ENCODE results near the gene AFAP1L2.
"Not testable (repeated sequence)": the region's sequence is repeated elsewhere in the genome, so short reads cannot be mapped to it uniquely, and the experiment has no call there.

Gene AFAP1L2

GRCh38 chr10:114336823-114337509 lies 67.3 kb downstream of the AFAP1L2 start:
- Histone ChIP-seq H3K4me1 (ENCODE audit: control insufficient read depth, insufficient read depth, low read length) (no peaks in the 10 kb centered on the region), H3K9ac (ENCODE audit: low read length) (no peak overlapping the region), H3K36me3 (ENCODE audit: control insufficient read depth, insufficient read depth, low read length) (no peaks in the 10 kb centered on the region), H3K4me3 (ENCODE audit: low read length) (no peak overlapping the region), H3K9me3 (ENCODE audit: control insufficient read depth, low read length) (no peaks in the 10 kb centered on the region), H3K27me3 (ENCODE audit: control insufficient read depth, insufficient read depth, low read length) (no peaks in the 10 kb centered on the region)

- Histone ChIP-seq H3K27me3 (ENCODE audit: control insufficient read depth, insufficient read depth, low read length) (no peaks in the 10 kb centered on the region), H3K4me3 (ENCODE audit: low read length) (no peak overlapping the region), H3K9ac (ENCODE audit: low read length) (no peak overlapping the region), H3K4me1 (ENCODE audit: control insufficient read depth, insufficient read depth, low read length) (no peaks in the 10 kb centered on the region), H3K9me3 (ENCODE audit: control insufficient read depth, low read length) (no peaks in the 10 kb centered on the region), H3K36me3 (ENCODE audit: control insufficient read depth, insufficient read depth, low read length) (no peaks in the 10 kb centered on the region)
Observed at GRCh38 chr10:114335614-114336013, 68.7 kb downstream of the AFAP1L2 start.

- Histone ChIP-seq H3K4me1 (ENCODE audit: control insufficient read depth, insufficient read depth, low read length) (no peaks in the 10 kb centered on the region), H3K9ac (ENCODE audit: low read length) (no peak overlapping the region), H3K27me3 (ENCODE audit: control insufficient read depth, insufficient read depth, low read length) (no peaks in the 10 kb centered on the region), H3K36me3 (ENCODE audit: control insufficient read depth, insufficient read depth, low read length) (no peaks in the 10 kb centered on the region), H3K9me3 (ENCODE audit: control insufficient read depth, low read length) (no peaks in the 10 kb centered on the region), H3K4me3 (ENCODE audit: low read length) (no peak overlapping the region)
Observed at GRCh38 chr10:114334301-114334700, 70.0 kb downstream of the AFAP1L2 start.

- not testable (repeated sequence) for H3K27me3 ChIP-seq (ENCODE audit: control insufficient read depth, insufficient read depth, low read length); H3K36me3 ChIP-seq (ENCODE audit: control insufficient read depth, insufficient read depth, low read length); H3K9me3 ChIP-seq (ENCODE audit: control insufficient read depth, low read length); H3K9ac ChIP-seq (ENCODE audit: low read length); H3K4me3 ChIP-seq (ENCODE audit: low read length); H3K4me1 ChIP-seq (ENCODE audit: control insufficient read depth, insufficient read depth, low read length)
Observed at GRCh38 chr10:114333441-114333840, 70.9 kb downstream of the AFAP1L2 start.

GRCh38 chr10:114332301-114333192 lies 71.8 kb downstream of the AFAP1L2 start:
- H3K9me3 ChIP-seq (ENCODE audit: control insufficient read depth, low read length) = no peaks in the 10 kb centered on the region
- no peaks in the 10 kb centered on the region for H3K27me3 ChIP-seq (ENCODE audit: control insufficient read depth, insufficient read depth, low read length)
- H3K36me3 ChIP-seq (ENCODE audit: control insufficient read depth, insufficient read depth, low read length) = no peaks in the 10 kb centered on the region
- peaks cover under 1% of the 10 kb centered on the region for H3K4me1 ChIP-seq (ENCODE audit: control insufficient read depth, insufficient read depth, low read length)
- H3K9ac ChIP-seq (ENCODE audit: low read length) = no peak overlapping the region
- H3K4me3 ChIP-seq (ENCODE audit: low read length) = no peak overlapping the region

- Histone ChIP-seq H3K9ac (ENCODE audit: low read length) (no peak overlapping the region), H3K9me3 (ENCODE audit: control insufficient read depth, low read length) (no peaks in the 10 kb centered on the region), H3K27me3 (ENCODE audit: control insufficient read depth, insufficient read depth, low read length) (no peaks in the 10 kb centered on the region), H3K4me3 (ENCODE audit: low read length) (no peak overlapping the region), H3K36me3 (ENCODE audit: control insufficient read depth, insufficient read depth, low read length) (no peaks in the 10 kb centered on the region), H3K4me1 (ENCODE audit: control insufficient read depth, insufficient read depth, low read length) (peaks cover 3% of the 10 kb centered on the region)
Observed at GRCh38 chr10:114329634-114330365, 74.5 kb downstream of the AFAP1L2 start.

GRCh38 chr10:114328874-114329273 lies 75.4 kb downstream of the AFAP1L2 start:
- Histone ChIP-seq H3K9ac (ENCODE audit: low read length) (no peak overlapping the region), H3K9me3 (ENCODE audit: control insufficient read depth, low read length) (no peaks in the 10 kb centered on the region), H3K4me1 (ENCODE audit: control insufficient read depth, insufficient read depth, low read length) (peaks cover 3% of the 10 kb centered on the region), H3K4me3 (ENCODE audit: low read length) (no peak overlapping the region), H3K27me3 (ENCODE audit: control insufficient read depth, insufficient read depth, low read length) (no peaks in the 10 kb centered on the region), H3K36me3 (ENCODE audit: control insufficient read depth, insufficient read depth, low read length) (no peaks in the 10 kb centered on the region)

- H3K27me3 ChIP-seq (ENCODE audit: control insufficient read depth, insufficient read depth, low read length) = no peaks in the 10 kb centered on the region
- no peak overlapping the region for H3K4me3 ChIP-seq (ENCODE audit: low read length)
- no peaks in the 10 kb centered on the region for H3K9me3 ChIP-seq (ENCODE audit: control insufficient read depth, low read length)
- H3K9ac ChIP-seq (ENCODE audit: low read length) = no peak overlapping the region
- no peaks in the 10 kb centered on the region for H3K36me3 ChIP-seq (ENCODE audit: control insufficient read depth, insufficient read depth, low read length)
- H3K4me1 ChIP-seq (ENCODE audit: control insufficient read depth, insufficient read depth, low read length) = peaks cover 3% of the 10 kb centered on the region
Observed at GRCh38 chr10:114328441-114328812, 75.9 kb downstream of the AFAP1L2 start.

GRCh38 chr10:114327537-114328440 lies 76.5 kb downstream of the AFAP1L2 start:
- Histone ChIP-seq H3K4me1 (ENCODE audit: control insufficient read depth, insufficient read depth, low read length) (peaks cover 3% of the 10 kb centered on the region), H3K4me3 (ENCODE audit: low read length) (no peak overlapping the region), H3K36me3 (ENCODE audit: control insufficient read depth, insufficient read depth, low read length) (no peaks in the 10 kb centered on the region), H3K9ac (ENCODE audit: low read length) (no peak overlapping the region), H3K9me3 (ENCODE audit: control insufficient read depth, low read length) (no peaks in the 10 kb centered on the region), H3K27me3 (ENCODE audit: control insufficient read depth, insufficient read depth, low read length) (no peaks in the 10 kb centered on the region)

GRCh38 chr10:114326795-114327194 lies 77.5 kb downstream of the AFAP1L2 start:
- no peak overlapping the region for H3K9ac ChIP-seq (ENCODE audit: low read length)
- H3K27me3 ChIP-seq (ENCODE audit: control insufficient read depth, insufficient read depth, low read length) = no peaks in the 10 kb centered on the region
- no peaks in the 10 kb centered on the region for H3K9me3 ChIP-seq (ENCODE audit: control insufficient read depth, low read length)
- H3K36me3 ChIP-seq (ENCODE audit: control insufficient read depth, insufficient read depth, low read length) = no peaks in the 10 kb centered on the region
- peaks cover 3% of the 10 kb centered on the region for H3K4me1 ChIP-seq (ENCODE audit: control insufficient read depth, insufficient read depth, low read length)
- H3K4me3 ChIP-seq (ENCODE audit: low read length) = no peak overlapping the region

GRCh38 chr10:114323023-114323422 lies 81.3 kb downstream of the AFAP1L2 start:
- Histone ChIP-seq H3K4me3 (ENCODE audit: low read length) (no peak overlapping the region), H3K4me1 (ENCODE audit: control insufficient read depth, insufficient read depth, low read length) (peaks cover 3% of the 10 kb centered on the region), H3K9me3 (ENCODE audit: control insufficient read depth, low read length) (no peaks in the 10 kb centered on the region), H3K27me3 (ENCODE audit: control insufficient read depth, insufficient read depth, low read length) (no peaks in the 10 kb centered on the region), H3K9ac (ENCODE audit: low read length) (no peak overlapping the region), H3K36me3 (ENCODE audit: control insufficient read depth, insufficient read depth, low read length) (no peaks in the 10 kb centered on the region)

Measured in mucosa of stomach (tissue), 1 donor.